Activated CD4-positive, alpha-beta T cell treated with anti-CD3 and anti-CD28 coated beads, Interleukin-2, amount 10 ng/mL, durations not matched to agents 24 days and 14 days (primary cell): ENCODE data around the gene HNRNPC. TPM values are rescaled to one million over a fixed set of nuclear protein-coding genes. Genes with fewer than 3 reads are reported as not detected.
"Not testable (repeated sequence)": the region's sequence is repeated elsewhere in the genome, so short reads cannot be mapped to it uniquely, and the experiment has no call there.

ENCODE experiments used
- DNase-seq: peaks from one replicate; pipeline ENCODE4 v3.0.0; 2022
- H3K27ac Mint-ChIP-seq: one replicate; pipeline ENCODE4 v1.8.0; 2022; ENCODE audit warnings: mild to moderate bottlenecking, mixed read lengths
- H3K27me3 Mint-ChIP-seq: one replicate; pipeline ENCODE4 v1.8.0; 2022; ENCODE audit warnings: mixed read lengths
- H3K36me3 Mint-ChIP-seq: one replicate; pipeline ENCODE4 v1.8.0; 2022; ENCODE audit warnings: low read depth, mild to moderate bottlenecking, mixed read lengths
- H3K4me1 Mint-ChIP-seq: one replicate; pipeline ENCODE4 v1.8.0; 2021; ENCODE audit warnings: mixed read lengths
- H3K4me3 Mint-ChIP-seq: one replicate; pipeline ENCODE4 v1.8.0; 2022; ENCODE audit warnings: mild to moderate bottlenecking, moderate library complexity, mixed read lengths
- H3K9me3 Mint-ChIP-seq: one replicate; pipeline ENCODE4 v1.8.0; 2021; ENCODE audit warnings: mixed read lengths
- intact Hi-C: fragments of 100-400 bp; cut with micrococcal nuclease; formaldehyde crosslinking; loops from one replicate; pipeline ENCODE4 v1.15.1; 2023
- total RNA-seq: library from RNA; stranded (reverse); gene quantifications from 2 replicates; pipeline ENCODE4 v1.2.3, GENCODE V29; 2022

Gene HNRNPC
- total RNA-seq, 1 donor from 2014 or later: 1,009 TPM

DNA sequence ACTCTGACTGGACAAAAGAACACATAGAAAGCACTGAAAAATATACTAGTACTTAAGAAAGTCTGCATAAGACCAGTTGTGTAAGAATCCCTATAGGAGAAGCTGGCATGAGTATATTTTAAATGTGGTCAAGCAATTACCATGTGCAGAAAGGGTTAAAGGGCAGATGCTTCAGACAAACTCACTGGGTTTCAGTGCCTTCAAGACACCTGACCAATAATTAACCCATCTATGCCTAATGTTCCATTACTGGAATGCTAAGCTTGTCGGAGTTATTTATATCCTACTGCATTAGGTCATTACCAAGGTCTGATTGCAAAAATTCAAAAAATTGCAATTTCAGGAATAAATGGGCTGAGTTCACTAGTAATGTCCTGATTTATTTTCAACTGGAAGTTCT lies 41.3 kb downstream of the HNRNPC start:
- intact Hi-C loops: no loop called here
- DNase-seq: no peak
- Mint-ChIP-seq H3K27ac (peak overlapping the region; percentile 5), H3K36me3 (peaks cover 74% of the 10 kb centered on the region), H3K4me3 (no peak overlapping the region), H3K9me3 (no peaks in the 10 kb centered on the region), H3K4me1 (peaks cover 47% of the 10 kb centered on the region), H3K27me3 (no peaks in the 10 kb centered on the region)

DNA sequence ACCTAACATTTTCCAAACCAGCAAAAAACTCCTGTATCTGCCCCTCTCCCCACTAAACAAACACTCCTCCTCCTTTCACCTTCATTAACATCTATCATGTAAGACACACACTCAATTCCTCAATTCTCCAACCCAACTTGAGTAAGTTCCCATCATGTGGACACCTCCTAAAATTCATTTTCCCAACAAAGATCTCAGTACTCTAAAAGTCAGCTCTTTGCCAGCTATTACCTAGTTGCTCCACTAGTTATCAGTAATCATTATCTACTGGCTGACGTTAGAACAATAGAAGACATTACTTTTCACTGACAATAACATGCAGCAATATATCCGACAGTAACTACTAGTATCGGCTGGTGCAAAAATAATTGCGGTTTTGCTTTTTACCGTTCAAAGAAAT lies 42.1 kb downstream of the HNRNPC start:
- Mint-ChIP-seq H3K36me3 (peaks cover 78% of the 10 kb centered on the region), H3K9me3 (no peaks in the 10 kb centered on the region), H3K27ac (peak overlapping the region; percentile 34), H3K27me3 (no peaks in the 10 kb centered on the region), H3K4me1 (peaks cover 48% of the 10 kb centered on the region), H3K4me3 (no peak overlapping the region)
- intact Hi-C loops: no loop called here
- no peak for DNase-seq

DNA sequence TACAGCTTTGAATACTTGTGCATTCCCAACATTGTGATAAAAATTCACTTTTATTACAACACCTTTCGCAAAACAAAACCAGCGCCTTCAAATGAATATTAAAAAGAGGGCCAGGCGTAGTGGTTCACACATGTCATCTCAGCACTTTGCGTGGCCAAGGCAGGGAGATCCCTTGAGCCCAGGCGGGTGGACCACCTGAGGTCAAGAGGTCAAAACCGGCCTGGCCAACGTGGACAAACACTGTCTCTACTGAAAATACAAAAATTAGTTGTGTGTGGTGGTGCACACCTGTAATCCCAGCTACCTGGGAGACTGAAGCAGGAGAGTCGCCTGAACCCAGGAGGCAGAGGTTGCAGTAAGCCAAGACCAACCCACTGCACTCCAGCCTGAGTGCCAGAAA lies 42.8 kb downstream of the HNRNPC start:
- Mint-ChIP-seq H3K27ac (no peak overlapping the region), H3K36me3 (peaks cover 77% of the 10 kb centered on the region), H3K4me3 (no peak overlapping the region), H3K4me1 (peaks cover 46% of the 10 kb centered on the region), H3K9me3 (no peaks in the 10 kb centered on the region), H3K27me3 (no peaks in the 10 kb centered on the region)
- intact Hi-C loops: no loop called here
- DNase-seq: no peak

DNA sequence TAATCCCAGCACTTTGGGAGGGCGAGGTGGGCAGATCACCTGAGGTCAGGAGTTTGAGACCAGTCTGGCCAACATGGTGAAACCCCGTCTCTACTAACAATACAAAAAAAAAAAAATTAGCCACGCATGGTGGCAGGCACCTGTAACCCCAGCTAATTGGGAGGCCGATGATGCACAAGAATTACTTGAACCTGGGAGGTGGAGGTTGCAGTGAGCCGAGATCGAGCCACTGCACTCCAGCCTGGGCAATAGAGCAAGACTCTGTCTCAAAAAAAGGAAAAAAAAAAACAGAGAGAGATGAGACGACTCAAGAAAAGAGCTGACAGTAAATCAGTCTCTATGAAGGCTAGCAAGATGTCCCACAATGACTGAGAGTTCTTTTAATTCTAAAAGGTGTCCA lies 44.1 kb downstream of the HNRNPC start:
- intact Hi-C loops, H3K27ac Mint-ChIP-seq: not testable (repeated sequence)

DNA sequence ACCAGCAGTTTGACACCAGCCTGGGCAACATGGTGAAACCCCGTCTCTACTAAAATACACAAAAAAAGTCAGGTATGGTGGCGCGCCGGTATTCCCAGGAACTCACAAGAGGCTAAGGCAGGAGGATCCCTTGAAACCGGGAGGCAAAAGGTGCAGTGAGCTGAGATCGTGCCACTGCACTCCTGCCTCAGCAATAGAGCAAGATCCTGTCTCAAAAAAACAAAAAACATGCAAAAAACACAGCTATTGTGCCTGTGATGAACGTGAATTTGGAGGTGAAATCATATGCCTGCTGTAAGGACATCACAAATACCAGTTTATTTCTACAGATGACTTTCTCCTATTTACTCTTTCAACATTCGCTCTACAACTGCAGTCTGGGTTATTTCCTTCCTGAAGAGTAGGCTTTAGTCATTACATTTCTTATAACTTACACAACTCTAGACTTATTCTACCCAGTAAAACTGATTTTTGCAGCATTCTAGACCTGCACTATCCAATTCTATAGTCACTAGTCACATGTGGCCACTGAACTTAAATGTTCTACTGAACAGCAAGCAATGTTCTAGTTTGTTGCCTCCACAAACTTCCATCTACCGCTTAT lies 48.3 kb downstream of the HNRNPC start:
- peak overlapping the region; percentile 32 for H3K4me3 Mint-ChIP-seq
- intact Hi-C loops: no loop called here
- peaks cover 43% of the 10 kb centered on the region for H3K4me1 Mint-ChIP-seq

More for the DNA sequence above, 44.1 kb downstream of the HNRNPC start:
- H3K4me3 Mint-ChIP-seq, H3K27me3 Mint-ChIP-seq, DNase-seq, H3K9me3 Mint-ChIP-seq: not testable (repeated sequence)
- H3K4me1 Mint-ChIP-seq: peaks cover 41% of the 10 kb centered on the region
- H3K36me3 Mint-ChIP-seq: peaks cover 72% of the 10 kb centered on the region

DNA sequence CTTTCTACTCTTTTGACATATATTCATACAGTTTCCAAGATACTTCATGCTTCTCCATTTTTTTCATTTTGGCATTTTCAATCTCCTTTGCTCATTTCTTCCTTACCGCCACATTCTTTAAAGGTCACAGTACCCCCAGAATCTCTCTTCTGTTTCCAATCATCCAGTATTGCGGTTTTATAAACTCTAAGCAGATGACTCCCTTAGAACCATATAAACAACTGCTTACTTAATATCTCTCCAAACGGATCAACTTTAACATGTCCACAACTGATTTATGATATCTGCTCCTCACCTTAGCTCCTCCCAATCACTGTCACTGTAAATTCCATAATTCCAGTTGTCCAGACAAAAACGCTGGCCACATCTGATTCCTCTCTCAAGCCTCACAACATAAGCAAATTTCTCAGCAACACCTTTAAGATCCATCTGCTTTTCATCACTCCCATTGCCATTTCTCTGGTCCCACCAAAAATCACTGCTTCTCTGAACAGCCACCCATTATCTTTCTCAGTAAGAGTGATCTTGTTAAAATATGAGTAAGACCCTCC lies 49.6 kb downstream of the HNRNPC start:
- Mint-ChIP-seq H3K4me1 (peaks cover 56% of the 10 kb centered on the region), H3K36me3 (peaks cover 70% of the 10 kb centered on the region), H3K4me3 (peak overlapping the region; percentile 7), H3K27ac (peak overlapping the region; percentile 59), H3K27me3 (no peaks in the 10 kb centered on the region), H3K9me3 (no peaks in the 10 kb centered on the region)
- DNase-seq: no peak
- intact Hi-C loops: loop anchor here (5.0 kb wide), 1 partner anchor 43 kb away; no protein-coding TSS in a partner anchor

More for the DNA sequence above, 48.3 kb downstream of the HNRNPC start:
- DNase-seq: no peak
- Mint-ChIP-seq H3K9me3 (no peaks in the 10 kb centered on the region), H3K36me3 (peaks cover 66% of the 10 kb centered on the region), H3K27me3 (no peaks in the 10 kb centered on the region), H3K27ac (peak overlapping the region; percentile 89)

DNA sequence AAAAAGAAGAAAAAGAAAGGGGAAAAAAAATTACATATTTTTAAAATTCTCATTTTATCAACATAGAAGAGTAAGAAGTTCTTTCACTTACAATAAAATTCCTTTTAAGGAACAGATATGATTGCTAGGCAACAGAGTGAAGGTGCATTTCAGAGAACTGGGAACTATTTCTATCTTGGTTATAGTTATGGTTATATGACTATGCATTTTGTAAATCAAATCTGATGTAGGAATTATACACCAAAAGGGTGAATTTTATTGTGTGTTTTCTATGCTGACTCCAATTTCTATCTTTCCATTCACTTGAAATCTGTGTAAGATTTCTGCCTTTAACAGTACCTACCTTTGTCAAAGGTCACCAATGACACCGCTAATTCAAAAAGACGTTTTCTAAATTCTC lies 50.1 kb downstream of the HNRNPC start:
- Mint-ChIP-seq H3K27ac (peak overlapping the region; percentile 59), H3K4me3 (no peak overlapping the region), H3K9me3 (no peaks in the 10 kb centered on the region), H3K27me3 (no peaks in the 10 kb centered on the region), H3K4me1 (peaks cover 54% of the 10 kb centered on the region), H3K36me3 (peaks cover 70% of the 10 kb centered on the region)
- no peak for DNase-seq
- intact Hi-C loops: loop anchor here (5.0 kb wide), 1 partner anchor 43 kb away; no protein-coding TSS in a partner anchor

DNA sequence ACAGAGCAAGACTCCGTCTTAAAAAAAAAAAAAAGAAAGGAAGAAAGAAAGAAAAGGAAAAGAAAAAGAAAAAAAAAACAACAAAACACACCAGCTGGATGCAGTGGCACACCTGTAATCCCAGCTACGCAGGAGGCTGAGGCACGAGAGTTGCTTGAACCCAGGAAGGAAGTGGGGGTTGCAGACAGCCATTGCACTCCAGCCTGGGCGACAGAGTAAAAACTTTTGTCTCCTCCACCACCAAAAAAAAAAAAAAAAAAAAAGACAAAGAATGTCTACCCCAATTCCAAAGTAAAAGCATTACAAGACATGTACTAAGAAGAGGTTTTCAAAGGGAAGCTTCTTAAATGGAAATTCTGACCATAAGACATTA lies 53.4 kb downstream of the HNRNPC start:
- no peaks in the 10 kb centered on the region for H3K27me3 Mint-ChIP-seq
- peak overlapping the region; percentile 78 for H3K27ac Mint-ChIP-seq
- no peaks in the 10 kb centered on the region for H3K9me3 Mint-ChIP-seq
- H3K36me3 Mint-ChIP-seq: peaks cover 70% of the 10 kb centered on the region
- DNase-seq: no peak
- intact Hi-C loops: loop anchor here (2.0 to 5.0 kb wide), 2 partner anchors 15 to 46 kb away; no protein-coding TSS in a partner anchor
- H3K4me3 Mint-ChIP-seq: peak overlapping the region; percentile 52
- H3K4me1 Mint-ChIP-seq: peaks cover 44% of the 10 kb centered on the region

DNA sequence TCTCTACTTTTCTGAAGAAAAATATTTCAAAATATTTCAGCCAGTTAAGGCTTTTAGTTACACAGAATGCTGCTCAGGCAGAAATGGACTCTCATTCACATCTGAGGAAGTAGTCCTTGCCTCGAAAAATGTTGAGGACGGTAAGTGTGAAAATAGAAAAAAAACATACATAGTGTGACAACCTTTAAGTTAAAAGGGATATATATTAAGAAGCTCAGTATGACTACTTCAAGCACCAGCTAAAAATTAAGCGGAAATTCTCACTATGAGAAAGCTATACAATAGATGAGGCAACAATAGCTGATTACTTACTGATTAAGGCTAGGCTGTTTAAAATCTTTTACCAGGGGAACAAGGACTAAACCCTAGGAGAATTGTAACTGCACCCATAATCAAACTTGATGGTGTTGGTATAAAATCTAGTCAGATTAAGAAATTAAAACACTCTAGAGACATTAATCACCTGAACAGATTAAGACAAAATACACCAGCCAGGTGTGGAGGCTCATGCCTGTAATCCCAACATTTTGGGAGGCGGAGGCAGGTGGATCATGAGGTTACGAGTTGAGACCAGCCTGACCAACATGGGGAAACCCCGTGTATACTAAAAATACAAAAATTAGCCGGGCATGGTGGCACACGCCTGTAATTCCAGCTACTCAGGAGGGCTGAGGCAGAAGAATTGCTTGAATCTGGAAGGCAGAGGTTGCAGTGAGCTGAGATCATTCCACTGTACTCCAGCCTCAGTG lies 53.9 kb downstream of the HNRNPC start:
- Mint-ChIP-seq H3K4me3 (peak overlapping the region; percentile 52), H3K4me1 (peaks cover 43% of the 10 kb centered on the region)

DNA sequence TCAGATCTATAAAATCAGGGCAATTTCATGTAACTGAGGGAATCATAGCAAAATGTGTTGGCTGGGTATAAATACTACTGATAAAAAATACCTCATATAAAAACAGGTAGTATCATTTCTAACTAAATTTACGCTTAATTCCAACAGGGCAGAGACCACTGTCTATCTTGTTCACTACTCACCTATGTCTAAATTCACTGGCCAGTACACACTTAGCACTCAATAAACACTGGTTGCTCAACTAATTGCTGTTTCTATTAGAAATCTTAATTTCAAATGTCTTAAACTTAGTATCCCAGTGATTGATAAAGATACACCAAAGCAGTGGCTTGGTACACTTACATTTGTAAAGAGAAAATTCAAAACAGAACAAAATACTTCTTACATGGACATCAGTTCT lies 55.6 kb downstream of the HNRNPC start:
- H3K27me3 Mint-ChIP-seq: no peaks in the 10 kb centered on the region
- H3K36me3 Mint-ChIP-seq: peaks cover 74% of the 10 kb centered on the region
- intact Hi-C loops: no loop called here
- no peak overlapping the region for H3K4me3 Mint-ChIP-seq
- DNase-seq: no peak
- H3K9me3 Mint-ChIP-seq: no peaks in the 10 kb centered on the region
- H3K4me1 Mint-ChIP-seq: peaks cover 32% of the 10 kb centered on the region
- H3K27ac Mint-ChIP-seq: peak overlapping the region; percentile 9

More for the DNA sequence above, 53.9 kb downstream of the HNRNPC start:
- Mint-ChIP-seq H3K9me3 (no peaks in the 10 kb centered on the region), H3K27ac (peak overlapping the region; percentile 78), H3K27me3 (no peaks in the 10 kb centered on the region), H3K36me3 (peaks cover 70% of the 10 kb centered on the region)
- intact Hi-C loops: loop anchor here (5.0 kb wide), 1 partner anchor 47 kb away; no protein-coding TSS in a partner anchor
- DNase-seq: no peak

DNA sequence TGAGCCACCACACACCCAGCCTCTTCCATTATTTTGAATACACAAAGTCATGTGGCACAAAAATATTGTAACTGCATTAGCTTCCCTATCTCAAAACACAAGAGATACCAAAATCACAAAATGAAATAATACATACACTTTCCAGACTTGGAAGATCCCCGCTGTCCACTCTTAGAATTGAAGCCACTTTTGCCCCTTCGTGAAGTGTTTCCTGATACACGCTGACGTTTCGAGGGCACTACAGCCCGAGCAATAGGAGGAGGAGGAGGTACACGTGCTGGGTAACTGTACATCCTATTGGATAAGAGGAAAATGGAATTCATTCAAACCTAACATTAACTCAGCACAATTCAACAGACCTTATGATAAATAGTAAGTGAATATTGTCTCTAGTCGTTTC lies 56.4 kb downstream of the HNRNPC start:
- peak overlapping the region; percentile 6 for H3K27ac Mint-ChIP-seq
- DNase-seq, intact Hi-C loops, H3K9me3 Mint-ChIP-seq, H3K27me3 Mint-ChIP-seq, H3K4me3 Mint-ChIP-seq: not testable (repeated sequence)
- H3K36me3 Mint-ChIP-seq: peaks cover 80% of the 10 kb centered on the region
- H3K4me1 Mint-ChIP-seq: peaks cover 31% of the 10 kb centered on the region

DNA sequence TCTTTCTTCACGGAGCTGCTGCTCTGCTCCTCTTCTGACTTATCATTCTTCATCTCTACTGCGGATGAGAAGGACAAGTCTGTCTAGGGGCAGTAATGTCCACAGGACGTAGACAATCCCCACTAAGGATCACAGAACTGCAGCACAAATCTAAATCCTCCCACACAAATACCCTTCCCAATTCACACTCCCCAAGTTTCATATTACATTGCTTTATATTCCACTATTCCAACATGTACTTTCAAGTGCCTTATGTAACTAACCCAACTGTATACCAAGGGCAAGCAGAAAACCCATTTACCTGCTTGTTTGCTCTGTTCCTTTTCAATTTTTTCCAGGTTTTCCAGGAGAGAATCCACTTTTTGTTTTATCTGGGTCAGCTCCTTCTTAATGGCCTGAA lies 57.7 kb downstream of the HNRNPC start:
- Mint-ChIP-seq H3K27me3 (no peaks in the 10 kb centered on the region), H3K4me3 (no peak overlapping the region), H3K9me3 (no peaks in the 10 kb centered on the region), H3K36me3 (peaks cover 90% of the 10 kb centered on the region), H3K27ac (no peak overlapping the region), H3K4me1 (peaks cover 38% of the 10 kb centered on the region)
- no peak for DNase-seq
- intact Hi-C loops: no loop called here

DNA sequence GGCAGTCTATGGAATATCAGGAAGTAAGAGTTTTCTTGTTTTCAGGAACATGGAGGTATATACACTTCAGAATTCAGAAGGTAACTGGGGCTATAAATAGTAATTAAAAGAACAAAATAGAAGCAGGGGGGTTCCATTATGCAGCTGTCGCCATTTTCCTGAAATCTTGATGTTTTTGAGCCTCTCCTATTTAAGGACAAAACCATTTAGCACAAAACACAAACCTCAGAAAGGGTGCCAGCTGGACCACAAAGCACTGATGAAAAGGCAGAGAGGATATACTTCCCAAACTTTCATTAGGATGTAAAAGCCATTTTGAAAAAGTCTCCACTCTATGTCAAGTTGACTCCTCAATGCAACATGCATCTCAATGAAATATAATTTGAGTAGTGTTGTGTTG lies 59.2 kb downstream of the HNRNPC start:
- H3K27me3 Mint-ChIP-seq: no peaks in the 10 kb centered on the region
- H3K4me1 Mint-ChIP-seq: peaks cover 24% of the 10 kb centered on the region
- intact Hi-C loops: no loop called here
- H3K9me3 Mint-ChIP-seq: no peaks in the 10 kb centered on the region
- H3K36me3 Mint-ChIP-seq: peaks cover 89% of the 10 kb centered on the region
- H3K4me3 Mint-ChIP-seq: no peak overlapping the region
- DNase-seq: no peak
- H3K27ac Mint-ChIP-seq: no peak overlapping the region

DNA sequence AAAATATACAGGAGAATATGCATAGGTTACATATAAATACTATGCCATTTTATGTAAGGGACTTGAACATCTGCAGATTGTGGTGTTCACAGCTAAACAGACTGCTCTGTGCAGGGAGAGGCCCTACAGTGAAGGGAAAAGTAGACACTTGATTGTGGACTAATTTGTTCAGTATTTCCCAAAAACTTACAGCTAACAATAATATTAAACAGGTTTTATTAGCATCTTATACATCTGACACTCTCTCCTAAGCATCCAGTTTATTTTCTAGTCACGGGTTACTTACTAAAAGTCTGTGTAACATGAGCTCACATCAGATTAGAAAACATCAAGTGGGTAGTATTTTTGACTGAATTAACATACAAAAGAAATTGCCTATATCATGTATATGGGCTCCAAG lies 60.1 kb downstream of the HNRNPC start:
- Mint-ChIP-seq H3K36me3 (peaks cover 90% of the 10 kb centered on the region), H3K4me3 (no peak overlapping the region), H3K27me3 (no peaks in the 10 kb centered on the region), H3K27ac (no peak overlapping the region), H3K9me3 (no peaks in the 10 kb centered on the region), H3K4me1 (peaks cover 19% of the 10 kb centered on the region)
- intact Hi-C loops: no loop called here
- no peak for DNase-seq
